GM18508 (cell line): ENCODE measurements around the gene INPP4A.
"Not testable (repeated sequence)": the region's sequence is repeated elsewhere in the genome, so short reads cannot be mapped to it uniquely, and the experiment has no call there.

ENCODE experiments used
- ATAC-seq: cut with Tn5 transposase; IDR thresholded peaks from one replicate; pipeline ENCODE4 v1.9.1; 2021; ENCODE audit warnings: moderate number of reproducible peaks; ENCODE audit not compliant: insufficient read depth, unreplicated experiment

Gene INPP4A

GRCh38 chr2:98572211-98572610 lies 127.6 kb downstream of the INPP4A start:
- no peak for ATAC-seq

DNA sequence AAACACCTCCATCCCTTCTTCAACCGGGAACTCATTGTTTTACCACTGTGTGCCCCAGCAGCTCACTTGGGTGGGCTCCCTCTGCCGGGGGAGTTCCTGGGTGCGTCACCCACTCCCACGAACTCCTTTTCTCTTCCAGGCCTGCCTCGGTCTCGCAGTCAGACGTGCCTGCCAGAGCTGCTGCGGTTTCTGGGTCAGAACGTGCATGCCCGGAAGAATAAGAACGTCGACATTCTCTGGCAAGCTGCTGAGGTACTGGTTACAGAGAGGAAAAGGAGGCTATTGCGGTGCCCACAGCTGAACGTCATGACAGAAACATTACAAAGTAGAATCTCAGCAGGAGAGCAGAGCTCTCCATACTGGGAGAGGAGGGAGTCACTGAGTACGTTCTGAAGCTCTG lies 128.0 kb downstream of the INPP4A start:
- no peak for ATAC-seq

- ATAC-seq, result no peak
Observed at GRCh38 chr2:98573426-98573825, 128.8 kb downstream of the INPP4A start.

DNA sequence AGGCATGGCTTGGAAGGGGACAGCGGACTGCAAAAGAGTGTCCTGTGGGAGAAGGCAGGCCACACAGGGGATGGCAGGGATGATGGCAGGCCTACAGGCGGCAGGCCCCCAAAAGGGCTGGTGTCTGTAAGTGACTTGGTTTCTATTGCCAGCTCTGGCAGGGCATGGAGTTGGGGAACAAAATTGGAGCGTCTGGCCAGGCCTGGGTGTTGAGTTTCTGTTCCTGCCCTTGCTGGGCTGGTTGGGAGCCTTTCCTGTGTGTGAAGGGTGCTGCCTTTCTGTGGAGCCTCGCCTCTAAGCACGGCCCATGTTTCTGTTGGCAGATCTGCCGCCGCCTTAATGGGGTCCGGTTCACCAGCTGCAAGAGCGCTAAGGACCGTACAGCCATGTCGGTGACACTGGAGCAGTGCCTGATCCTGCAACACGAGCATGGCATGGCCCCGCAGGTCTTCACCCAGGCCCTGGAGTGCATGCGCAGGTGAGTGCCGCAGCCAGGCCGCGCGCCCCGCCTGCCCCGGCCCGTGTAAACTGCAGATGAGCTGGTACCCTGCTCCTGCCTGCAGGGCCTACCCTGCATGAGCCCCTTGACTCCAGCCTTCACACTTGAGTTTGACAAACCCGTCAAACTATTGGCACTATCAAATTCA lies 132.1 kb downstream of the INPP4A start:
- ATAC-seq, result no peak

DNA sequence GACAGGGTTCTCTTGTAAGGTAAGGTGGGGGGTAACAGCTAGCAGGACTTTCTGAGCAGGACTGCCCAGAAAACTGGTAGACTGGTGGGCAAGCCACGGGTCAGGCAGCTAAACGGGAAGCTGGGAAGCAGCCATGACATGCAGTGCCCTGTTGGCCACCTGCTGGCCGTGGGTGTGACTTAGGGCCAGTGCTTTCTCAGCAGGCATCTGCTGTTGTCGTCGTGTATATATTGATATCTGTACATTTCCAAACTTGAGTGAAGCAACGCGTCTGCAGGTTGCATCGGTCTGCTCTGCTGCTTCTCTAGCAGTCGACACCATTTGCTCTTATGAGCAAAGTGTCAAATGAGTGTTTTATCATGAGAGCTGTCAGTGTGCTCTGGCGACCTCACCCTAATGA lies 132.7 kb downstream of the INPP4A start:
- ATAC-seq, result no peak

DNA sequence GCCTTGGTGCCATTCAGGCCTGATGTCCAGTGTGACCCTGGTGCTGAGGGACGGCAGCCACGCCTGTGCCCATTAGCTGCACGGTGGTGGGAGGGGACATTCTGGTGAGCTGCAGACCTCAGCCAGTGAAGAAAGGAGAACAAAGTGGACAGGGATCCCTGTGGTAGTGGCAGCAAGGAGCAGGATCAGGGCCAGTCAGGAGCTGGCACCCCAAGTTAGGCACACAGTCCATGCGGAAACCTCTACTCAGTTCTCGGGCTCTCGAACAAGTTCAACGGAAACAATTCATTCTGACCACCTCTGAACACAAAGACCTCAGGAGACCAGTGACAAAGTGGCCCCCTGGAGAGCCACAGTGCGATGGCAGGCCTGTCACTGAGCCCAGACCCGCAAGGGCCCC lies 133.6 kb downstream of the INPP4A start:
- ATAC-seq, result no peak

DNA sequence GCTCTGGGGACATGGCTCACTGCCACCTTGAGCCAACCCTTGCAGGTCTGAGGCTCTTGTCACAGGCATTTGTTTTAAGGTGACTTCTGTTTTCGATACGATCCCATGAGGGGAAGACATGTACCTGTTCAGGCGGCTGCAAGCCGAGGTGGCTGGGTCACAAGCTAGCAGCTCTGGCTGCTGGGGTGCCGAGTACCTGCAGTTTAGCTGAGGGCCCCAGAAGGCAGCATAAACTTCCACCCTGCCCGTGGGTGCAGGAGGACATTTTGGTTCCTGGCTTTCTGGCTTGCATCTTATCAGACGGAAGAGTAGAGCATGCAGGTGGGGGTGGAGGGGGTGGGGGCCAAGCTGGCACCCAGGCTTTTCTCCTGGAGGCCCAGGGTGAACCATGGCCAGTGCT lies 135.3 kb downstream of the INPP4A start:
- ATAC-seq, result no peak

DNA sequence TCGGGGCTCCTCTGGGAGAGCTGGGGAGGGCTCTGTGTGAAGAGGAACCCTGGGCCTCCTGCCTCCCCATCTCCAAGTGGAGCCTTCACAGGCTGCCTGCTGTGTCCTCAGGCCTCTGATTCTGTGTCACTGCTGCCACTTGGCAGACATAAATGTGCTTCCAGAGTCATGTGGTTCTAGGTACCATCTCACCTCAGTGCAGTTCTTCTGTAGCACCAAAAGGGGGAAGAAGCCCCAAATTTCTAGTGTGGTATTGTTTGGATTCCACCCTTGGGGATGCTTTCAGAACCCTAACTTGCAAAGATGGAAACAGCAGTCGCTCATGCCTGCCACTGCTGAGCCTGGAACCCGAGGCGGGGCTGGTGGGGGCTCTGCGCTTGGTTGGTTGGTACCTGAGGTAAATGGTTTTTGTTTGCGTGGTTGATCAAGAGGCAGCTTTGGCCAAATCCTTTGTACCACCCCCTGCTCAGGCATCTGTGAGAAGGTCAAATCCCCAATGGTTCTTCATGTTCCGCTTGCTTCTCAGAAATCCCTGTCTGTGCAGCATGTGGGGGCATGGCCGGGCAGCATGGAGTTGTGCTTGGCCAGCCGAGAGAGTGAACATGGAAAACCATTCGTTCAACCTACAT lies 136.1 kb downstream of the INPP4A start:
- no peak for ATAC-seq

DNA sequence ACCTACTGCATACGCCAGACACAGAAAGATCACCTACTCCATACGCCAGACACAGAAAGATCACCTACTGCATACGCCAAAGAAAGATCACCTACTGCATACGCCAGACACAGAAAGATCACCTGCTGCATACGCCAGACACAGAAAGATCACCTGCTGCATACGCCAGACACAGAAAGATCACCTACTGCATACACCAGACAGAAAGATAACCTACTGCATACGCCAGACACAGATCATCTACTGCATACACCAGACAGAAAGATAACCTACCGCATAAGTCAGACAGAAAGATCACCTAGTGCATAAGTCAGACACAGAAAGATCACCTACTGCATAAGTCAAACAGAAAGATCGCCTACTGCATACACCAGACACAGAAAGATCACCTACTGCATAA lies 137.9 kb downstream of the INPP4A start:
- no peak for ATAC-seq

GRCh38 chr2:98583276-98583675 lies 138.6 kb downstream of the INPP4A start:
- ATAC-seq, result no peak

DNA sequence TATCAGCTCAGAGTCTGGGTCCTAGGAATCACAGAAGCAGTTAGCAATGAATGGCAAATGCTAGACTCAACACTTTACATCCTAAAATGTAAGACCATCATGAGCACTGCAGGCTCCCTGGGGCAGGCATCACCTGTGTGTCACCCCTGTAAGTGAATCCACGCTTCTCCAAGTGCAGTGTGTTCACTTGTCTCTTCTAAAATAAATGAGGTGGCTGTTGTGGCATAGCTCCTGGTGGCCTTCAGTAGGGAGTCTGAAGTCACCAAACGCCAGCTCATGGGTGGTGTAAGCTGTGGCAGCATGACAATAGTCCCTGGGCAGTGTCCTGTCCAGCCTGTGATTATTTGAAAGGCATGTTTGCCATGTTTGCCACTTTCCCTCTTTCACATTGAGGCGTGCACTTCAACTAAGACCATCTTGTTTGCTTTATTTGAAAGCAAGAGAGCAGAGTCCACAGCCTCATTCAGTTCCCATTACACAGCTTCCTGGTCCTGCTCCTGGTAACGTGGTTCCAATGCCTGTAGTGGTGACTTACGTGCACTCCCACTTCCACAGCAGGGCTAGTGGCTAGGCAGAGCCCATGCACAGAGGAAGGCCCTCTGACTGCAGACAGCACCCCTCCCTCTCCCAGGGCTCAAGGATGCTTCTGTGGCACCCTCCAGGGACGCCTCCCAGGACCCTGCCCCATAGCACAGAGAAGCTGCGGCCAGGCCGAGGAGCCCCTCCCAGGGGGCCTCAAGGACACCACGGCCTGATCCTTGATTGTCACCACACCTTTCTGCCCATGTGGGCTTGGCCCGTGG lies 139.4 kb downstream of the INPP4A start:
- no peak for ATAC-seq

- no peak for ATAC-seq
Observed at GRCh38 chr2:98585386-98585785, 140.7 kb downstream of the INPP4A start.

- no peak for ATAC-seq
Observed at GRCh38 chr2:98586551-98587140, 142.0 kb downstream of the INPP4A start.

DNA sequence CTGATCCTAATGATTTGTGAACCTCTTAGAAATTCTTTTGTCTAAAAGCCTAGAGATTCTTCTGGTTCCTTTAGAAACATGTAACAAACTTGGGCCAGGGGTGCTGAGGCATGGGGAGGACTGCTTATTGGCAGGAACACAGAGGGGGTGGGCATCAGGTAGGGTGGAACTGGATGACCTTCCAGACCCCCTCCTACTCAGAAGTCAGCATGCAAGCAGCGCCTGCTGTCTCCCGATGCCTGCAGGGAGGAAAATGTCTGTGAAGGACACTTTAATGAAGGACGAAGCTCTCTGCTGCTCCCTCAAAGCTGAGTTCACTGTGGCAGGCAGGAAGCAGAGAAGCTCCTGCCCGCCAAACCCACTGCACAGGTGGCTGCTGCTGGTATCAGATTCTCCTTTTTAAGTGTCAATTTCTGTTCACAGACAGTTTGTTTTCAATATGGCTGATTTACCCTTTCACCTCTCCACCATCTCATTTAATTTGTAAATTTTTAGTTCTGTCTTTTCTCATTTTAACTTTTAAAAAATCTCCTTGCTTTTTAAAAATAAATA lies 144.3 kb downstream of the INPP4A start:
- no peak for ATAC-seq

DNA sequence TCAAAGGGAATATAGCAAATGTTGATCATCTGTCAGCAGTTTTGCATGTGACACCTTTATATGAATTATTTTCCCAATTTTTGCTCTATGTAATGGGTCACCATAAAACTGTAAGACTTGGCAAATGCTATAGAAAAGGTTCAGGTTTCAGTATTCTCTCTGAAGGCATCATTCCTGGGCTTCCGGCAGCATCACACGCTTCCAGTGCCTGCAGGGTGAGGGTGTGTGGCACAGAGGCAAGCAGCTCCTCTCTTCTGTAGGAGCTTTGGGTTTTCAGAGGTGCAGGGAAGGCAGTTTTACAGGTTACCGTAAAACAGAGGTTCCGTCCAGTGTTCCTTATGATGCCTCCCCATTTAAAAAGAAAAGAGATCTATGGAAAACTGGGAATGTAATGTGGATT lies 144.8 kb downstream of the INPP4A start:
- ATAC-seq, result no peak

GRCh38 chr2:98592565-98592964 lies 147.9 kb downstream of the INPP4A start:
- no peak for ATAC-seq

- ATAC-seq, result not testable (repeated sequence)
Observed at GRCh38 chr2:98594665-98595064, 150.0 kb downstream of the INPP4A start.

- ATAC-seq, result no peak
Observed at GRCh38 chr2:98598781-98599428, 154.2 kb downstream of the INPP4A start.

- no peak for ATAC-seq
Observed at GRCh38 chr2:98601532-98602132, 157.0 kb downstream of the INPP4A start.

DNA sequence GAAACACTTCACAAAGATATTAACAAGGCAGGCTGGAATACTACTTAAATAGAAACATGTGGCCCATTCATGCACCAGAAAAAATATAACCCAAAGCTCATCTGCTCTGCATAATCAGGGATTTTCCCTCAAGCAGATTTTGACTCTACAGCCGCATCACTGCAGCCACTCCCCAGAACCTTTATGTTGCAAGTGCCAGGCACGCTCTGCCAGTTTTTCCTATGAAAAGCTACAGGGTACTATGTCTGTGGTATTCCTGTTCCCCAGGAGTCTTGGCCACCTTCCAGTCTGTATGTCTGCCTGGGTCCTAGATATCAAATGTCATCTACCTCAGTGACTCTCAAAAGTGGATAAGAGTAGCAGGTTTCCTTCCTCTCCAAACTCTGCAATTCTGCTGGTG lies 159.9 kb downstream of the INPP4A start:
- ATAC-seq, result no peak
